Lower lobe of right lung (tissue), 2 donors: ENCODE measurements around the gene AADAC. TPM values are rescaled to one million over a fixed set of nuclear protein-coding genes. Genes with fewer than 3 reads are reported as not detected.
"Not testable (repeated sequence)": the region's sequence is repeated elsewhere in the genome, so short reads cannot be mapped to it uniquely, and the experiment has no call there.

Source experiments
- ATAC-seq, 2 donors: fragments of 200-7000 bp; cut with Tn5 transposase; one replicate each; pipeline ENCODE4 v1.9.1; 2020 to 2022; ENCODE audit warnings: mild to moderate bottlenecking in 2 of 2, moderate library complexity in 2 of 2
- DNase-seq: peaks from one replicate; pipeline ENCODE4 v3.0.0-alpha.2; 2020
- H3K27ac ChIP-seq: fragments of 200-600 bp; one replicate; pipeline ENCODE4 v1.8.0; 2022
- H3K27me3 ChIP-seq: fragments of 200-600 bp; one replicate; pipeline ENCODE4 v1.8.0; 2022; ENCODE audit warnings: low read depth
- H3K36me3 ChIP-seq: fragments of 200-600 bp; one replicate; pipeline ENCODE4 v1.8.0; 2022; ENCODE audit warnings: mild to moderate bottlenecking
- H3K4me1 ChIP-seq: fragments of 200-600 bp; one replicate; pipeline ENCODE4 v1.8.0; 2022
- H3K4me3 ChIP-seq: fragments of 200-600 bp; one replicate; pipeline ENCODE4 v1.8.0; 2022; ENCODE audit warnings: mild to moderate bottlenecking
- H3K9me3 ChIP-seq: fragments of 200-600 bp; one replicate; pipeline ENCODE4 v1.8.0; 2022
- intact Hi-C: fragments of 100-400 bp; cut with DNase I; formaldehyde crosslinking; loops from one replicate; pipeline ENCODE4 v1.11.0; 2022
- total RNA-seq: library from RNA; stranded (reverse); fragmentation: NEBNext Ultra II Directional; extraction: Animal tissue kit (Norgen Biotek cat#: 25700); gene quantifications from one replicate; pipeline ENCODE4 v1.2.1, GENCODE V29; 2021
- TF ChIP-seq, protein P1 (sequence below): fragments of 200-600 bp; IDR thresholded peaks from one replicate; pipeline ENCODE4 v1.8.0; 2022; ENCODE audit warnings: antibody characterized with exemption, mild to moderate bottlenecking
- donor health status: DM: no; HTN: yes; CAD: no; lungs with severe emphysema.

AADAC gene
- total RNA-seq, 1 donor from 2014 or later: 5.6 TPM

DNA sequence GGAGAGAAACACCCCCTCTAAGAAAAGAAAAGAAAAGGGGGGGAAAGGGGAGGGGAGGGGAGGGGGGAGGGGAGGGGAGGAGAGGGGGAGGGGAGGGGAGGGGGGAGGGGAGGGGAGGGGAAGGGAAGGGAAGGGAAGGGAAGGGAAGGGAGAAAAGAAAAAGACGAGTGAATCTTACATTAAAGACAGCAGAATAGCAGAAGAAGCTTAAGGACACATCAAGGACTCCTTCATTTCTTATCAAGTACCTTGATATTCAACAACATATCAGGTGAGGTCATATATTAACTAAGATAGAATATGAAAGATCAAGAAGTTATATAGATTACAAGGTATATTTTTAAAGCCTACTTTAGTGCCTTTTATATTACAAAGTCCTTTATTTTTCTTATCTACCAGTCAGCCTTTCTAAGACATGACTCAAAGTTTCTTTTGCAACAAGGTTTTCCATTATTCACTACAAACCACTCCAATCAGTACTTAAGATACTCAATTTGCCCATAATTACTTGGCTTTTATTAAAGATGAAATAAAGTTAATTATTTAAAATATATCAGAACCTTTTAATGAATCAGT lies 17.7 kb upstream of the AADAC start:
- Histone ChIP-seq H3K4me3 (no peak overlapping the region), H3K9me3 (no peaks in the 10 kb centered on the region), H3K27ac (no peak overlapping the region), H3K4me1 (no peaks in the 10 kb centered on the region), H3K27me3 (no peaks in the 10 kb centered on the region), H3K36me3 (no peaks in the 10 kb centered on the region)
- intact Hi-C loops: no loop called here
- no peak for DNase-seq
- TF ChIP-seq, protein P1, sequence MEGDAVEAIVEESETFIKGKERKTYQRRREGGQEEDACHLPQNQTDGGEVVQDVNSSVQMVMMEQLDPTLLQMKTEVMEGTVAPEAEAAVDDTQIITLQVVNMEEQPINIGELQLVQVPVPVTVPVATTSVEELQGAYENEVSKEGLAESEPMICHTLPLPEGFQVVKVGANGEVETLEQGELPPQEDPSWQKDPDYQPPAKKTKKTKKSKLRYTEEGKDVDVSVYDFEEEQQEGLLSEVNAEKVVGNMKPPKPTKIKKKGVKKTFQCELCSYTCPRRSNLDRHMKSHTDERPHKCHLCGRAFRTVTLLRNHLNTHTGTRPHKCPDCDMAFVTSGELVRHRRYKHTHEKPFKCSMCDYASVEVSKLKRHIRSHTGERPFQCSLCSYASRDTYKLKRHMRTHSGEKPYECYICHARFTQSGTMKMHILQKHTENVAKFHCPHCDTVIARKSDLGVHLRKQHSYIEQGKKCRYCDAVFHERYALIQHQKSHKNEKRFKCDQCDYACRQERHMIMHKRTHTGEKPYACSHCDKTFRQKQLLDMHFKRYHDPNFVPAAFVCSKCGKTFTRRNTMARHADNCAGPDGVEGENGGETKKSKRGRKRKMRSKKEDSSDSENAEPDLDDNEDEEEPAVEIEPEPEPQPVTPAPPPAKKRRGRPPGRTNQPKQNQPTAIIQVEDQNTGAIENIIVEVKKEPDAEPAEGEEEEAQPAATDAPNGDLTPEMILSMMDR: no peak
- no peak for ATAC-seq

DNA sequence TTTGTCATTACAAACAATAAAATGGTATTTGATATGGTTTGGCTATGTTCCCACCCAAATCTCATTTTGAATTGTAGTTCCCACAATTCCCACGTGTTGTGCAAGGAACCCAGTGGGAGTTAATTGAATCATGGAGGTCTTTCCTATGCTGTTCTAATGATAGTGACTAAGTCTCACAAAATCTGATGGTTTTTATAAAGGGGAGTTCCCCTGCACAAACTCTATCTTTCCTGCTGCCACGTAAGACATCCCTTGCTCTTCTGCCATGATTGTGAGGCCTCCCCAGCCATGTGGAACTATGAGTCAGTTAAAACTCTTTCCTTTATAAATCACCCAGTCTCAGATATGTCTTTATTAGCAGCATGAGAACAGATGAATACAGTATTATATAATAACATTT lies 15.4 kb upstream of the AADAC start:
- intact Hi-C loops: no loop called here
- H3K4me3 ChIP-seq: no peak overlapping the region
- DNase-seq (no peak), ATAC-seq (no peak)
- H3K27me3 ChIP-seq: no peaks in the 10 kb centered on the region
- no peaks in the 10 kb centered on the region for H3K4me1 ChIP-seq
- H3K27ac ChIP-seq: no peak overlapping the region
- H3K36me3 ChIP-seq: no peaks in the 10 kb centered on the region
- TF ChIP-seq, protein P1: no peak
- no peaks in the 10 kb centered on the region for H3K9me3 ChIP-seq

DNA sequence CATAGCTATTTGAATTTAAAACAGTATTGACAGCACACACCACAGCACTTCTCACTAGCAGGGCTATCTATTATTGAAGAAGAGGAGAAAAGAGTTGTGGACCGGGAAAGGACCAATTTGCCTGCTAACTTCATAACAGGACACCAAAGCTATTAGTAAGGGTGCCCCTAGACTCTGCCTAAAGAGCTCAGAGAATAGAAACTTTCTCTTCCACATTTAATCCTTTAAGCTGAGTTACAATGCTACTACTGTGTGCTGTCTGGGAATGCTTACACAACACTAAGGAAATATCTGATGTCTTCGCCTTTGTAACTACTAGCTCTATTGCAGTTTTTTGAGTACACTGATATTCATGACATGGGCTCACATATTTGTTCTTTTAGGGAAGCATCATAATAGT lies 13.5 kb upstream of the AADAC start:
- TF ChIP-seq, protein P1: no peak
- no peak overlapping the region for H3K27ac ChIP-seq

DNA sequence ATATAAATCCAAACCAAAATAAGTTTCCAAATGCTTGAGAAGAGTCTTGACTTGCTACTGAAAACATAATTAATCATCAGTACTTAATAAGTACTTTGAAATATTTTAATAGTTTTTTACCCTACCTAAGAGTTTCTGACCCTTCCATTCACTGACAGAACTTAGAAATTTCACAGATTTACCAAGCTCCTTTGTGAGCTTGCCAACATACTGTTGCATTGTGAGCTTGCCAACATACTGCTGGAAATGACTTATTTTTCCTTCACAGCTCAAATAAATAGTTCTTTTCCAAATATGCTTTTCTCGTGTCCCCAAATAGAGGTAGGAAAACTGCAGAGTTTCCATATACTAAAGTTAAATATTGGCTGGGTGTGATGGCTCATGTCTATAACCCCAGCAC lies 9.6 kb upstream of the AADAC start:
- Histone ChIP-seq H3K36me3 (no peaks in the 10 kb centered on the region), H3K27ac (no peak overlapping the region), H3K4me3 (no peak overlapping the region), H3K27me3 (no peaks in the 10 kb centered on the region), H3K9me3 (no peaks in the 10 kb centered on the region), H3K4me1 (no peaks in the 10 kb centered on the region)
- DNase-seq (no peak), ATAC-seq (no peak)
- TF ChIP-seq, protein P1: no peak
- intact Hi-C loops: no loop called here

More for the DNA sequence above, 13.5 kb upstream of the AADAC start:
- Histone ChIP-seq H3K27me3 (no peaks in the 10 kb centered on the region), H3K9me3 (no peaks in the 10 kb centered on the region), H3K36me3 (no peaks in the 10 kb centered on the region), H3K4me3 (no peak overlapping the region), H3K4me1 (no peaks in the 10 kb centered on the region)
- DNase-seq (no peak), ATAC-seq (no peak)
- intact Hi-C loops: no loop called here

DNA sequence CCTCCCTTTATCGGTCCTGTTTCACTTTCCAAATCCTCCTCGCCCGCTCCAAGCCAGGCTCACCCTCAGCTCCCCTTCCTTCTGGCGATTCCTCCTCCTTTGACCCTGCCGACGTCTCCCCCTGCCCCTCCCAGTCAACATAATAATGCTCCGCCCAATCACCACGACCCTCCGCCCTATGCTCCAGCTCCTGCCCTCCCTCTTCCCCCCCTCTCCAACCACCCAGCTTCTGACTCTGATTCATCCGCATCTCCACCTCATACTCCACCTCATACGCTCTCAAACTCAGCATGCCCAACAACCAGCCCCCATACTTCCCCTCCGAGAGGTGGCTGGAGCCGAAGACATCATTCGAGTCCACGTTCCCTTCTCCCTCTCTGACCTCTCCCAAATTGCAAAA lies 7.1 kb upstream of the AADAC start:
- Histone ChIP-seq H3K27me3 (no peaks in the 10 kb centered on the region), H3K36me3 (no peaks in the 10 kb centered on the region), H3K4me3 (no peak overlapping the region), H3K4me1 (no peaks in the 10 kb centered on the region), H3K9me3 (no peaks in the 10 kb centered on the region), H3K27ac (no peak overlapping the region)
- ATAC-seq: no peak
- TF ChIP-seq, protein P1: no peak
- intact Hi-C loops: no loop called here
- DNase-seq: no peak

DNA sequence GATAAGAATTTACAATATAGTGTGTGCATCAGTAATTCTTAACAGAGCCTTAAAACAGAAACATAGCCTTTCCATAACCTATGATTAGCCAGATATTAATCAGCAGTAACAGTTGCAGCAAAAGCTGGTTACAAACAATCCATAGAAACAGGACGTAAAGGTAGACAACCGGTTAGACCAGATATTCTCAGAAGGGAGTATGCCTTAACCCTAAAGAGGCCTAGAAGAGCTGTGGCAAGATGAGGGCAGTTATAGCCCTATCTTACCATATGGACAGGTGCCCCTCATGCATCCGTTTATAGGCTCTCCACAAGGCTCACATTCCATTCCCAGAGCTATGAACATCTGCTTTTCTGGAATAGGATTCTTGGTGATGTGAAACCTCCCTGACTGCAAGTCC lies 5.0 kb upstream of the AADAC start:
- H3K36me3 ChIP-seq, H3K4me1 ChIP-seq, intact Hi-C loops, H3K27me3 ChIP-seq, ATAC-seq, H3K27ac ChIP-seq, H3K9me3 ChIP-seq, DNase-seq, H3K4me3 ChIP-seq: not testable (repeated sequence)
